VCaP (cell line): ENCODE data around the gene MTF2.

ENCODE experiments used
- H3K27ac ChIP-seq: fragments of 450-650 bp; 2 replicates; pipeline ENCODE4 v1.5.1; 2017
- CTCF ChIP-seq: fragments of 450-650 bp; conservative IDR thresholded peaks from 2 replicates; pipeline ENCODE4 v1.5.1; 2017; ENCODE audit warnings: mild to moderate bottlenecking, moderate library complexity

MTF2 gene

GRCh38 chr1:93076268-93076667 lies 2.8 kb upstream of the MTF2 start:
- no peak overlapping the region for H3K27ac ChIP-seq
- TF ChIP-seq CTCF = no peak

GRCh38 chr1:93078203-93078602 lies 880 bp upstream of the MTF2 start:
- TF ChIP-seq CTCF = no peak
- H3K27ac ChIP-seq = peak overlapping the region; percentile 92

DNA sequence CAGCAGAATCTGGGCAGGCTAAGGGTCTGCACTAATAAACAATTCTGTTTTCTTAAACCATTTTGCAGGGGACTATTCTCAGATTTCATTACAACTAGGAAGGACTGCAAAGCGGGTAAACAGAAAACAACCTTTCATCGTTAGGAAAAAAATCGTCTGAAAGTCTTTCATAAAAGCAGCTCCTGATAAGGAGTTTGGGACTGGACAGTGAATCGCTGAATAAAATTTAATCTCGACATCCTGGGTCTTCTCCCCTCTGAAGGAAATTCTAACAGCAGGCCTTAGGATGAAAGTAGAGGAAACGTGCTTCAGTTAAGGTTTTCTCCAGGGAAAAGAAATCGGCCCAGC lies 471 bp upstream of the MTF2 start:
- TF ChIP-seq CTCF = no peak
- peak overlapping the region; percentile 92 for H3K27ac ChIP-seq

DNA sequence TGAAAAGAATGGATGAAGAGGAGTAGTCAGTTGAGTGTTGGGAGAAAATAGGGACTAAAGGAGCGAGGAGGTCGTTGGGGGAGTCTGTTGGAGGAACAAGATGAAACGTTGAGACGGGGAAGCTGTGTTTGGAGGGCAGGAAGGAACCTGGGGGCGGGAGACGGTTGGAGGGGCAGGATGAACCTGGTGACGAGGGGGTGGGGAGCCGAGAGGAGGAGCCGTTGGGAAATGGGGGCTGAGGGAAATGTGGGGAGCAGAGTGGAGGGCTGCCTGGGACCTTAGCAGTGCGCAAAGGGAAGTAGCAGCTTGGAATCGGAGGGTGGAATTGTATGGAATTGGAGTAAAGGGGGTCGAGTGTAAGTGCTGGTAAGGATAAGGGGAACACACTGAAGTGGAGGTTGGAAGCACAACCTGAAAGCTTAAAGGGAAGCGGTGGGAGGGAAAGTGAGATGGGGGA lies 630 bp downstream of the MTF2 start:
- H3K27ac ChIP-seq = peak overlapping the region; percentile 92
- TF ChIP-seq CTCF = no peak

DNA sequence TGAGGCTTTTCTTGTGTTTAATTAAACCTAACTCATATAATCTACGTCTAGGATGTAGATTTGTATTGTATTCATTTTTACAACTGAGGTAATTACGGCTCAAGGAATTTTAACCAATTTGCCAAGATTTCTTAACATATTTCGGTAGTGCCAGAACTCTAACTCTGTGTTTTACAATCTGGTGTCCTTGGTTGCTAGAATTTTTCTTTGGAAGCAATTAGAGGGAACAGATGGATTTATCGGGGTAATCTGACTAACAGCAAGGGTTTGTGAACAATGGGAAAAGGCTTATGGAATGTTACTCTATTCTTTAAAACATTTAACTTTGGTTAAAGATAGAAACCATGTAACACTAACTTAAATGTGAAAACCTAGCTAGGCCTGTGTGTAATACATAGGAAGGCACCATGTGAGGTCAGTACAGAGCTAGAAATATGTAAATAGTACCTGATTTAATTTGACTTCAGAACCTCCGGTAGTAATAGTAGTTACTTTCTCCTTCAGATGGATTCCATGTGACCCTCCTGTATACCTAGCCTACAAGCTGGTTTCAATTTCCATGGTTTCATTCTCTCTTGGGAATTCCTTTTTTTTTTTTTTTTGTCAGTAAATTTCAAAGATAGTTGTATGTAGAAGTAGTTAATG lies 1.2 kb downstream of the MTF2 start:
- peak; percentile 68 for TF ChIP-seq CTCF
- H3K27ac ChIP-seq = peak overlapping the region; percentile 92

DNA sequence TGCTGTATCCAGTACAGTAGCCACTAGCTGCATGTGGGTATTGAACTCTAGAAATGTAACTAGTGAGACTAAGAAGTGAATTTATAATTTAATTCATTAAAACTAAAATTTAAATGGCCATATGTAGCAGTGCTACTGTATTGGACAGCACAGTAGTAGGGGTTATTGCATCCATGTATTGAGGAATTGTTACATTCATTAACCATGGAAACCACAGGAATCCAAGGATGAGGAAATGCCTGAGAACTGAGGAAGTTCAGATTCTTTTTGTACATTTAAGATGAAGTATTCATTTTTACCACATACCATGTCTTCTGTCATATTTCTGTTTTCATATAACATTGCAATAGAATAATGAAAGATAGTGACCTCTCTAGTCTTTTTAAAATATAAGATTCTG lies 2.6 kb downstream of the MTF2 start:
- no peak for TF ChIP-seq CTCF
- no peak overlapping the region for H3K27ac ChIP-seq

DNA sequence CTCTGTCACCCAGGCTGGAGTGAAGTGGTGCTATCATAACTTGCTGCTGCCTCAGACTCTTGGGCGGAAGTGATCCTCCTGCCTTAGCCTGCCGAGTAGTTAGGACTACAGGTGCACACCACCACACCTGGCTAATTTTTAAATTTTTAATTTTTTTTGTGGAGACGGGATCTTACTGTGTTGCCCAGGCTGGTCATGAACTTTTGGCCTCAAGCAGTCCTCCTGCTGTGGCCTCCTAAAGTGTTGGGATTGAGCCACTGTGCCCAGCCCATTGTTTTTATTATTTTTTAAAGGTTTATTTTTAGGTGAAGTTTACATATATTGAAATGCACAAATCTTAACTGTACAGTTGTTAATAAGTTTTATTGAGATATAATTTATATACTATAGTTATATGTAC lies 3.2 kb downstream of the MTF2 start:
- no peak for TF ChIP-seq CTCF
- H3K27ac ChIP-seq = no peak overlapping the region
